GM23338 (cell line): ENCODE data around the gene PRDM5. TPM values are rescaled to one million over a fixed set of nuclear protein-coding genes. Genes with fewer than 3 reads are reported as not detected.

Experiments
- ATAC-seq: fragments of 200-7000 bp; cut with Tn5 transposase; 3 replicates; pipeline ENCODE4 v1.9.1; 2020
- DNase-seq: peaks from one replicate; pipeline ENCODE4 v3.0.0-alpha.2; 2015; ENCODE audit warnings: low spot score
- H2AFZ ChIP-seq: fragments of 200-600 bp; sonication (generic); 2 replicates; pipeline ENCODE4 v1.8.0; 2016; ENCODE audit warnings: antibody characterized with exemption, mild to moderate bottlenecking, moderate library complexity
- H3F3A ChIP-seq: fragments of 200-600 bp; sonication (generic); replicated peaks from 2 replicates; pipeline ENCODE4 v1.8.0; 2017; ENCODE audit warnings: antibody characterized with exemption, mixed run types, low read depth
- H3K27ac ChIP-seq: fragments of 200-600 bp; sonication (generic); 2 replicates; pipeline ENCODE4 v1.6.1; 2016; ENCODE audit warnings: low read depth
- H3K27me3 ChIP-seq: fragments of 200-600 bp; sonication (generic); 2 replicates; pipeline ENCODE4 v1.8.0; 2016; ENCODE audit warnings: mild to moderate bottlenecking, mixed run types, moderate library complexity; ENCODE audit not compliant: insufficient read depth
- H3K36me3 ChIP-seq: fragments of 200-600 bp; sonication (generic); 2 replicates; pipeline ENCODE4 v1.8.0; 2016; ENCODE audit warnings: mild to moderate bottlenecking; ENCODE audit not compliant: insufficient read depth
- H3K4me1 ChIP-seq: fragments of 200-600 bp; sonication (generic); 2 replicates; pipeline ENCODE4 v1.8.0; 2016; ENCODE audit warnings: mild to moderate bottlenecking, moderate library complexity; ENCODE audit not compliant: insufficient read depth
- H3K4me2 ChIP-seq: fragments of 200-600 bp; sonication (generic); 2 replicates; pipeline ENCODE4 v1.7.1; 2017; ENCODE audit warnings: mixed run types
- H3K4me3 ChIP-seq: fragments of 200-600 bp; sonication (generic); 2 replicates; pipeline ENCODE4 v1.6.1; 2016; ENCODE audit warnings: mixed run types
- H3K79me2 ChIP-seq: fragments of 200-600 bp; sonication (generic); replicated peaks from 2 replicates; pipeline ENCODE4 v1.8.0; 2017; ENCODE audit warnings: mild to moderate bottlenecking; ENCODE audit not compliant: insufficient read depth
- H3K9me2 ChIP-seq: fragments of 200-600 bp; sonication (generic); 2 replicates; pipeline ENCODE4 v1.8.0; 2017; ENCODE audit not compliant: insufficient read depth
- H4K20me1 ChIP-seq: fragments of 200-600 bp; sonication (generic); replicated peaks from 2 replicates; pipeline ENCODE4 v1.8.0; 2017; ENCODE audit warnings: mild to moderate bottlenecking; ENCODE audit not compliant: insufficient read depth
- H3K27ac Mint-ChIP-seq: 2 replicates; pipeline ENCODE4 v1.8.0; 2020; ENCODE audit warnings: inconsistent platforms, mild to moderate bottlenecking, moderate library complexity, mixed read lengths
- H3K27me3 Mint-ChIP-seq: 3 replicates; pipeline ENCODE4 v1.8.0; 2022; ENCODE audit warnings: low read depth, mild to moderate bottlenecking, moderate library complexity, mixed read lengths, inconsistent platforms; ENCODE audit not compliant: insufficient read depth, poor library complexity
- H3K36me3 Mint-ChIP-seq: 3 replicates; pipeline ENCODE4 v1.8.0; 2021; ENCODE audit warnings: low read depth, mild to moderate bottlenecking, inconsistent platforms, moderate library complexity, mixed read lengths
- H3K4me1 Mint-ChIP-seq: 3 replicates; pipeline ENCODE4 v1.8.0; 2020; ENCODE audit warnings: mild to moderate bottlenecking, inconsistent platforms, mixed read lengths
- H3K4me3 Mint-ChIP-seq: 3 replicates; pipeline ENCODE4 v1.8.0; 2021; ENCODE audit warnings: moderate library complexity, mild to moderate bottlenecking, inconsistent platforms, mixed read lengths
- H3K9me3 Mint-ChIP-seq: 3 replicates; pipeline ENCODE4 v1.8.0; 2020; ENCODE audit warnings: moderate library complexity, mild to moderate bottlenecking, inconsistent platforms, mixed read lengths
- CREB1 ChIP-seq: fragments of 250-450 bp; sonication (Bioruptor Pico); IDR thresholded peaks from 2 replicates; pipeline ENCODE4 v1.5.0; 2020; ENCODE audit warnings: low read depth, mild to moderate bottlenecking, moderate library complexity
- EZH2 ChIP-seq: fragments of 200-600 bp; sonication (generic); IDR thresholded peaks from one replicate; pipeline ENCODE4 v1.8.0; 2017; ENCODE audit warnings: antibody characterized with exemption, mild to moderate bottlenecking, low read depth; ENCODE audit not compliant: unreplicated experiment
- EZH2phosphoT487 ChIP-seq: fragments of 200-600 bp; sonication (generic); IDR thresholded peaks from one replicate; pipeline ENCODE4 v1.8.1; 2018; ENCODE audit warnings: antibody characterized with exemption; ENCODE audit not compliant: unreplicated experiment
- JUNB ChIP-seq: IDR thresholded peaks from one replicate; pipeline ENCODE4 v1.6.1; 2016; ENCODE audit warnings: antibody characterized with exemption; ENCODE audit not compliant: unreplicated experiment
- NANOG ChIP-seq: IDR thresholded peaks from 2 replicates; pipeline ENCODE4 v1.6.1; 2016; ENCODE audit warnings: antibody characterized with exemption, borderline replicate concordance
- POLR2AphosphoS5 ChIP-seq: IDR thresholded peaks from 2 replicates; pipeline ENCODE4 v1.6.1; 2016; ENCODE audit warnings: antibody characterized with exemption, low read depth
- REST ChIP-seq: IDR thresholded peaks from one replicate; pipeline ENCODE4 v1.6.1; 2018; ENCODE audit warnings: antibody characterized with exemption; ENCODE audit not compliant: unreplicated experiment
- ZNF114 ChIP-seq: fragments of 250-450 bp; sonication (Bioruptor Pico); IDR thresholded peaks from 2 replicates; pipeline ENCODE4 v1.5.0; 2020; ENCODE audit warnings: mild to moderate bottlenecking, moderate library complexity
- ZNF331 ChIP-seq: fragments of 250-450 bp; sonication (Bioruptor Pico); IDR thresholded peaks from 2 replicates; pipeline ENCODE4 v1.5.0; 2020; ENCODE audit warnings: low read depth, mild to moderate bottlenecking, moderate library complexity
- polyA plus RNA-seq: library from polyadenylated mRNA; unstranded; fragments of >200 nt; fragmentation: Nextera tagmentation; extraction: Ambion mirVana; gene quantifications from 2 replicates; pipeline ENCODE4 v1.2.1, GENCODE V29; 2016
- total RNA-seq: library from RNA; depleted of rRNA; stranded (reverse); fragments of >200 nt; shearing (Covaris generic); gene quantifications from 2 replicates; pipeline ENCODE4 v1.2.3, GENCODE V29; 2014
- TF ChIP-seq, protein P1 (sequence below): IDR thresholded peaks from 2 replicates; pipeline ENCODE4 v1.6.1; 2016; ENCODE audit warnings: antibody characterized with exemption
- TF ChIP-seq, protein P2 (sequence below), 2 experiments: fragments of 200-600 bp in 1 of 2; sonication (generic) in 1 of 2; conservative IDR thresholded peaks; 2 replicates each; pipeline versions ENCODE4 v1.5.1 to v1.6.1; 2016 to 2017; ENCODE audit warnings: antibody characterized with exemption in 2 of 2, low read depth in 2 of 2, mild to moderate bottlenecking in 2 of 2, moderate library complexity in 1 of 2

The PRDM5 gene
- total and polyA plus RNA-seq, 2 experiments from 2014 or later: 11.2 to 40.4 TPM

DNA sequence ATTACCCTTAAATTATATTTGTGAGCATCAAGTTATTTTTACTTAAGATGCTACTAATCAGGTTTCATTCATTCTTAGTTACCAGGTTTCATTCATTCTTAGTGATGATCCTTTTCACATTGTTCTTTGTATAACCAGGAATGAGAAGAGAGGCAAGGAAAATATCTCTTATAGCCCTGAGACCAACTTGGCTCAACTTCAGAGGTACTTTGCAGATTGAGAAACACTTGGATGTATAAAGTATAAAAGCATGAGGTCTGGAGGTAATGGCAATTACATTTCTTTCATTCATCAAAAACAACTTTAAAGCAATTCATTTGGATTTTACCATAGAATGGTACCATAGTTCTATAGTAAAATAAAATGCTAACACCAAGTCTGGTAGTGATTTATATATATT lies 231.0 kb downstream of the PRDM5 start (continued):
- TF ChIP-seq, protein P1, sequence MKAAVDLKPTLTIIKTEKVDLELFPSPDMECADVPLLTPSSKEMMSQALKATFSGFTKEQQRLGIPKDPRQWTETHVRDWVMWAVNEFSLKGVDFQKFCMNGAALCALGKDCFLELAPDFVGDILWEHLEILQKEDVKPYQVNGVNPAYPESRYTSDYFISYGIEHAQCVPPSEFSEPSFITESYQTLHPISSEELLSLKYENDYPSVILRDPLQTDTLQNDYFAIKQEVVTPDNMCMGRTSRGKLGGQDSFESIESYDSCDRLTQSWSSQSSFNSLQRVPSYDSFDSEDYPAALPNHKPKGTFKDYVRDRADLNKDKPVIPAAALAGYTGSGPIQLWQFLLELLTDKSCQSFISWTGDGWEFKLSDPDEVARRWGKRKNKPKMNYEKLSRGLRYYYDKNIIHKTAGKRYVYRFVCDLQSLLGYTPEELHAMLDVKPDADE: no peak
- TF ChIP-seq REST (no peak), ZNF114 (CRISPR knock-in tag) (no peak), POLR2AphosphoS5 (no peak), CREB1 (CRISPR knock-in tag) (no peak), ZNF331 (CRISPR knock-in tag) (no peak)
- TF ChIP-seq, protein P2, sequence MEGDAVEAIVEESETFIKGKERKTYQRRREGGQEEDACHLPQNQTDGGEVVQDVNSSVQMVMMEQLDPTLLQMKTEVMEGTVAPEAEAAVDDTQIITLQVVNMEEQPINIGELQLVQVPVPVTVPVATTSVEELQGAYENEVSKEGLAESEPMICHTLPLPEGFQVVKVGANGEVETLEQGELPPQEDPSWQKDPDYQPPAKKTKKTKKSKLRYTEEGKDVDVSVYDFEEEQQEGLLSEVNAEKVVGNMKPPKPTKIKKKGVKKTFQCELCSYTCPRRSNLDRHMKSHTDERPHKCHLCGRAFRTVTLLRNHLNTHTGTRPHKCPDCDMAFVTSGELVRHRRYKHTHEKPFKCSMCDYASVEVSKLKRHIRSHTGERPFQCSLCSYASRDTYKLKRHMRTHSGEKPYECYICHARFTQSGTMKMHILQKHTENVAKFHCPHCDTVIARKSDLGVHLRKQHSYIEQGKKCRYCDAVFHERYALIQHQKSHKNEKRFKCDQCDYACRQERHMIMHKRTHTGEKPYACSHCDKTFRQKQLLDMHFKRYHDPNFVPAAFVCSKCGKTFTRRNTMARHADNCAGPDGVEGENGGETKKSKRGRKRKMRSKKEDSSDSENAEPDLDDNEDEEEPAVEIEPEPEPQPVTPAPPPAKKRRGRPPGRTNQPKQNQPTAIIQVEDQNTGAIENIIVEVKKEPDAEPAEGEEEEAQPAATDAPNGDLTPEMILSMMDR (conservative IDR thresholded peaks at IDR 0.05; ENCODE audit: low read depth in 2 of 2): no peak

GRCh38 chr4:120691106-120691505 lies 231.4 kb downstream of the PRDM5 start:
- H3K27me3 ChIP-seq: no peaks in the 10 kb centered on the region
- H3K4me1 Mint-ChIP-seq: no peaks in the 10 kb centered on the region; the same call in 2 of the 3 replicates
- H3K27me3 Mint-ChIP-seq: no peaks in the 10 kb centered on the region
- no peaks in the 10 kb centered on the region for H3K36me3 ChIP-seq
- no peaks in the 10 kb centered on the region for H3K9me2 ChIP-seq
- H3K4me2 ChIP-seq: no peak overlapping the region
- no peak overlapping the region for H3K4me3 ChIP-seq
- H3F3A ChIP-seq: no peaks in the 10 kb centered on the region
- no peaks in the 10 kb centered on the region for H3K9me3 Mint-ChIP-seq
- H3K79me2 ChIP-seq: no peaks in the 10 kb centered on the region
- no peaks in the 10 kb centered on the region for H4K20me1 ChIP-seq
- H2AFZ ChIP-seq: no peak overlapping the region
- H3K4me1 ChIP-seq: 0 out of 2 replicates have a peak, but pooled peaks cover 3% of the 10 kb centered on the region
- no peak overlapping the region for H3K27ac Mint-ChIP-seq
- no peak overlapping the region for H3K4me3 Mint-ChIP-seq
- DNase-seq: no peak
- H3K27ac ChIP-seq: no peak overlapping the region
- H3K36me3 Mint-ChIP-seq: no peaks in the 10 kb centered on the region
- no peak for ATAC-seq
- TF ChIP-seq, protein P2 (conservative IDR thresholded peaks at IDR 0.05; ENCODE audit: low read depth in 2 of 2): no peak
- TF ChIP-seq NANOG: no peak
- TF ChIP-seq, protein P1: no peak
- no peak for TF ChIP-seq EZH2phosphoT487
- no peak for TF ChIP-seq CREB1 (CRISPR knock-in tag)
- TF ChIP-seq EZH2: no peak
- no peak for TF ChIP-seq JUNB
- no peak for TF ChIP-seq ZNF331 (CRISPR knock-in tag)
- TF ChIP-seq POLR2AphosphoS5: no peak
- TF ChIP-seq ZNF114 (CRISPR knock-in tag): no peak
